GM18858 (cell line): ENCODE measurements around the gene IL17RE.
"Not testable (repeated sequence)": the region's sequence is repeated elsewhere in the genome, so short reads cannot be mapped to it uniquely, and the experiment has no call there.

Experiments
- ATAC-seq: cut with Tn5 transposase; IDR thresholded peaks from one replicate; pipeline ENCODE4 v1.9.1; 2021; ENCODE audit not compliant: unreplicated experiment

The IL17RE gene

DNA sequence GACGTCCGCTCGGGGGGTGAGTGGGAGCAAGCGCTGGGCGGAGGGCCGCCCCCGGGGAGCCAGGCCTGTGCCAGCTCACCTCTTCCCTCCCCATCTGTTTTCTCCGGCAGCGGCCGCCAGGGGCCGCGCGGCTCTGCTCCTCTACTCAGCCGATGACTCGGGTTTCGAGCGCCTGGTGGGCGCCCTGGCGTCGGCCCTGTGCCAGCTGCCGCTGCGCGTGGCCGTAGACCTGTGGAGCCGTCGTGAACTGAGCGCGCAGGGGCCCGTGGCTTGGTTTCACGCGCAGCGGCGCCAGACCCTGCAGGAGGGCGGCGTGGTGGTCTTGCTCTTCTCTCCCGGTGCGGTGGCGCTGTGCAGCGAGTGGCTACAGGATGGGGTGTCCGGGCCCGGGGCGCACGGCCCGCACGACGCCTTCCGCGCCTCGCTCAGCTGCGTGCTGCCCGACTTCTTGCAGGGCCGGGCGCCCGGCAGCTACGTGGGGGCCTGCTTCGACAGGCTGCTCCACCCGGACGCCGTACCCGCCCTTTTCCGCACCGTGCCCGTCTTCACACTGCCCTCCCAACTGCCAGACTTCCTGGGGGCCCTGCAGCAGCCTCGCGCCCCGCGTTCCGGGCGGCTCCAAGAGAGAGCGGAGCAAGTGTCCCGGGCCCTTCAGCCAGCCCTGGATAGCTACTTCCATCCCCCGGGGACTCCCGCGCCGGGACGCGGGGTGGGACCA is 30.4 kb downstream of the IL17RE start:
- ATAC-seq = peak; percentile 56

DNA sequence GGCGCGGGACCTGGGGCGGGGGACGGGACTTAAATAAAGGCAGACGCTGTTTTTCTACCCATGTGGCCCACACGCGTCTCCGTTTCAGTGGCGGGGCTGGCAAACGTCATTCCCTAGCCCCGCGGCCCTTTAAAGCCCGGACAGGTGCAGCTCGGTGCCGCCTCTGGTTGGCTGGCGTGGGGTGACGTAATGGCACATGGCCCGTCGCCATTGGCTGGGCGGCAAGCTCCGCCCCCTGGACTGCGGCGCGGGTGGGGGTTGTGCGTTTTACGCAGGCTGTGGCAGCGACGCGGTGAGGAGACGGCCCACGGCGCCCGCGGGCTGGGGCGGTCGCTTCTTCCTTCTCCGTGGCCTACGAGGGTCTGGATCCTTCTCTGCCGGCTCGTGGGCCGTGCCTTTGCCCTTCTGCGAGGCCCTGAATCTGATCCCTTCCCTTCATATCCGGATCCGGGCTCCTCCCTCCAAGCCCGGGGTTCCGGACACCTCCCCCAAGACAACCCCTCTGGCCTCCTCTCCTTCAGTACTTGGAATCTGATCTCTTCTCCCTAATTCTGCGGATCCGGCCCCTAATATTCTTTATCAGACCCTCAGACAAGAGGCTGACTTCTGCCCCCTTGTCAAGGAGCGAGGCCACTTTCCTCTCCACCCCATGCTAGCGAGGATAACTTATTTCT is 31.1 kb downstream of the IL17RE start, which contains the start of gene CRELD1:
TSS of gene CRELD1 (plus strand) at position 274 of the 674 bp plus-strand sequence. CDS start 605 bp downstream, outside the sequence.
- ATAC-seq = peak; percentile 80

DNA sequence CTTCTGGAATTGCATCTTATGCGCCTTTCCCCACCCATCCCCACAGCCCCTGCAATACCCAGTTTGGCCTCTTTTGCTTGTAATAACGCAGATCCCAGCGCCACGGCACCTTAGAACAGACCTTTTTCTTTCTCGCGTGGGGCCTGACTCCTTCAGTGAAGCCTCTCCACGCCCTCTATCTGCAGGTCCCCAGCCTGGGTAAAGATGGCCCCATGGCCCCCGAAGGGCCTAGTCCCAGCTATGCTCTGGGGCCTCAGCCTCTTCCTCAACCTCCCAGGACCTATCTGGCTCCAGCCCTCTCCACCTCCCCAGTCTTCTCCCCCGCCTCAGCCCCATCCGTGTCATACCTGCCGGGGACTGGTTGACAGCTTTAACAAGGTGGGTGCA is 31.6 kb downstream of the IL17RE start:
- ATAC-seq = no peak

- ATAC-seq = no peak
These were observed 32.3 kb downstream of the IL17RE start for GRCh38 chr3:9934993-9935392.

DNA sequence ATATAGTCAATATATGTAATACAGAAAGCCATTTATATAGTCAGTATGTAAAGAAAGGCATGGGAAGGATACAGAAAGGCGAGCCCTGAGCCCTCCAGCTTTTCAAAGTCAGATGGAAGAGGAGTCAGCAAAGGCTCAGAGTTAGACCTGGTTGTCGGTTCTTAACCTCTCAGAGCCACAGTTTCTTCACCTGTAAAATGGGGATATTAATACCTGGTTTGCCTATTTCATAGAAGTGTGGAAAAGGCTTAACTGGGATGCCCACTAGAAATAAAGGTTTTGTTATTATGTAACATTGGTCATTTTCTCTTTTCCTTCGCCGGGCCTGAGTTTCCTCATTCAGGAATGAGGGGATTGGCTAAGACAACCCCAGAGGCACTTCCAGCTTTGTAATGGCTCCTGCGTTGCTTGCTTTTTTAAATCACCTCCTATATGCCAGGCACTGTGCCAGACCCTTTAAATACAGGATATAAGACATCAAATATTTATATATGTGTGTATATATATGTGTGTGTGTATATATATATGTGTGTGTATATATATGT is 33.4 kb downstream of the IL17RE start:
- ATAC-seq = no peak

DNA sequence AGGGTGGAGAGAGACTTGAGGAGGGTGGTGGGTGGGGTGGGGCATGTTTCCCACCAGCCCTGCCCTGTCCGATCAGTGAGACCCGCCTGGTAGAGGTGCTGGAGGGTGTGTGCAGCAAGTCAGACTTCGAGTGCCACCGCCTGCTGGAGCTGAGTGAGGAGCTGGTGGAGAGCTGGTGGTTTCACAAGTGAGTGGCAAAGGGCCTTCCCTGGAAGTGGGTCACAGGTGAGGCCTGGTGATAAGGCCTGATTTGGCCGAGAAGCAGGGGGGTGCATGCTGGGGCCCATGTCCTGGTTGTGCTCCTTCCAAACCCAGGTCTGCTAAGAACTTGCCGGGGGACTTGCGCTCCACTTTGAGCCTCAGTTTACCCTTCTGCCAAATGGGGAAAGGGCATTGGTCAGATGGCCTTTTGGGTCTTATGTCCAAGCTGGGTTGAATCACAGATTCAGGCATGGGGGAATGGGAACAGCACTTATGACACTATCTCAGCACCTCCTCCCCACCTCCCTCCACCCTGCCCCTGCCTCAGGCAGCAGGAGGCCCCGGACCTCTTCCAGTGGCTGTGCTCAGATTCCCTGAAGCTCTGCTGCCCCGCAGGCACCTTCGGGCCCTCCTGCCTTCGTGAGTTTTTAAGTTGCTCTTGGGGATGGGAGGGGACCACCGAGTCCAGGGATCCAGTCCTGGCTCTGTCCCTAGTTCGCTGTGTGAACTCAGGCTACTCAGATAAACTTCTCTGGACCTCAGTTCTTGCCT is 35.0 kb downstream of the IL17RE start:
- no peak for ATAC-seq

DNA sequence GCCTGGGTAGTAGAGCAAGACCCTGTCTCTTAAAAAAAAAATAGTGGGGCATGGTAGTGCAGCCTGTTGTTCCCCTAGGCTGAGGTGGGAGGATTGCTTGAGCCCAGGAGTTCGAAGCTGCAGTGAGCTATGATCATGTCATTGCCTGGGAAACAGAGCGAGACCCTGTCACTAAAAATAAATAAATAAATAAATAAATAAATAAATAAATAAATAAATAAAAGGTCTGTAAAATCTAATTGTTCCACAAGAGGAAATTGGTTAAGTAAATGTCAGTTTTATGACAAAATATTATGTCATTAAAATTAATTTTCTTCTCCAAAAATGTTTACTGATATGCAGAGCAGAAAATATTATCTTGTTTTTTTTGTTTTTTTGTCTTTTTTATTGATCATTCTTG is 36.3 kb downstream of the IL17RE start:
- no peak for ATAC-seq

DNA sequence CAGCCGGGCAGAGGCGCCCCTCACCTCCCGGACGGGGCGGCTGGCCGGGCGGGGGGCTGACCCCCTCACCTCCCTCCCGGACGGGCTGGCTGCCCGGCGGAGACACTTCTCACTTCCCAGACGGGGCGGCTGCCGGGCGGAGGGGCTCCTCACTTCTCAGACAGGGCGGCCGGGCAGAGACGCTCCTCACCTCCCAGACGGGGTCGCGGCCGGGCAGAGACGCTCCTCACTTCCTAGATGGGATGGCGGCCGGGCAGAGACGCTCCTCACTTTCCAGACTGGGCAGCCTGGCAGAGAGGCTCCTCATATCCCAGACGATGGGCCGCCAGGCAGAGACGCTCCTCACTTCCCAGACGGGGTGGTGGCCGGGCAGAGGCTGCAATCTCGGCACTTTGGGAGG is 37.3 kb downstream of the IL17RE start:
- not testable (repeated sequence) for ATAC-seq

GRCh38 chr3:9940746-9941145 is 38.1 kb downstream of the IL17RE start:
- ATAC-seq = no peak

- ATAC-seq = no peak
These were observed 39.5 kb downstream of the IL17RE start for GRCh38 chr3:9942164-9942563.

DNA sequence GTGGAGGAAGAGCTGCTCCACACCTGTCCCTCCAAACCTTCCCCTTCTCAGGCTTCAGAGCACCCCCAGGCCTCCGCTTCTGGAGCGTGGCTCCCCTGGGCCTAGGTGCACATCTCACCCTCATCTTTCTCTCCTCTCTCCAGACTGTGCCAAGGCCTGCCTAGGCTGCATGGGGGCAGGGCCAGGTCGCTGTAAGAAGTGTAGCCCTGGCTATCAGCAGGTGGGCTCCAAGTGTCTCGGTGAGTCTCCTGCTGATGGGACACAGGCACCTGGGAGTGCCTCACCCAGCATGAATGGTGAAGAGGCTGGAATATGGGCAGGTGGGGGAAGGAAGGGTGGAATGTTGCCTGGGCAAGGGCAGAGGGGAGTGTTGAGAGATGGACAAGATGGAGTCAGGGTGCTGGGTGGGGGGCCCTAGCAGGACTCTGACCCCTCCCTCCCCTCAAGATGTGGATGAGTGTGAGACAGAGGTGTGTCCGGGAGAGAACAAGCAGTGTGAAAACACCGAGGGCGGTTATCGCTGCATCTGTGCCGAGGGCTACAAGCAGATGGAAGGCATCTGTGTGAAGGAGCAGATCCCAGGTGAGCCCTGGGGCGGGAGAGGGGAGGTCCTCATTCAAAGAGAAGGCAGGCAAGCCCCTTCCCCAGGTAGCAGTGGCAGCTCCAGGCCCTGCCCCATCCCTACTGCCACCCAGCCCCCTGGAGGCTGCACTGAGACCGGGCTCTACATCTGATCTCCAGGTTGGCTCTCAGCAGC is 40.5 kb downstream of the IL17RE start:
- no peak for ATAC-seq

- ATAC-seq = no peak
These were observed 41.6 kb downstream of the IL17RE start for GRCh38 chr3:9944271-9944670.

DNA sequence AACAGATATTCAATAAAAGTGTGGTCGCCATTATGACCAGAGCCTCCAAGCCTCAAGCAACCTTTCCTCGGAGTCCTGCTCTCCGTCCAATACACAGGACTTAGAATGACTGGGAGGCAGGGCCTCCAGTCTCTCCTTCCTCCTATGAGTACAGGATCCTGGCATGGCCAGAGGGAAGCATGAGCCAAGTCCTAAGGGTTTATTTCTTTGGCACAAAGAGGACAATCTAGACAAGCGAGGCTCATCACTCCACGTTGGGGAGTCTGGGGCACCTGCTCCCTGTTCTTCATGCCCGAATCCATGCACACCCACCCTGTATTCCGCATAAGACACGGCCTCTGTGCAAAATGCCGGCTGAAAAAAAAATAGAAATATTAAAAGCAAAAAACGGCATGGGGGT is 42.7 kb downstream of the IL17RE start:
- ATAC-seq = no peak

DNA sequence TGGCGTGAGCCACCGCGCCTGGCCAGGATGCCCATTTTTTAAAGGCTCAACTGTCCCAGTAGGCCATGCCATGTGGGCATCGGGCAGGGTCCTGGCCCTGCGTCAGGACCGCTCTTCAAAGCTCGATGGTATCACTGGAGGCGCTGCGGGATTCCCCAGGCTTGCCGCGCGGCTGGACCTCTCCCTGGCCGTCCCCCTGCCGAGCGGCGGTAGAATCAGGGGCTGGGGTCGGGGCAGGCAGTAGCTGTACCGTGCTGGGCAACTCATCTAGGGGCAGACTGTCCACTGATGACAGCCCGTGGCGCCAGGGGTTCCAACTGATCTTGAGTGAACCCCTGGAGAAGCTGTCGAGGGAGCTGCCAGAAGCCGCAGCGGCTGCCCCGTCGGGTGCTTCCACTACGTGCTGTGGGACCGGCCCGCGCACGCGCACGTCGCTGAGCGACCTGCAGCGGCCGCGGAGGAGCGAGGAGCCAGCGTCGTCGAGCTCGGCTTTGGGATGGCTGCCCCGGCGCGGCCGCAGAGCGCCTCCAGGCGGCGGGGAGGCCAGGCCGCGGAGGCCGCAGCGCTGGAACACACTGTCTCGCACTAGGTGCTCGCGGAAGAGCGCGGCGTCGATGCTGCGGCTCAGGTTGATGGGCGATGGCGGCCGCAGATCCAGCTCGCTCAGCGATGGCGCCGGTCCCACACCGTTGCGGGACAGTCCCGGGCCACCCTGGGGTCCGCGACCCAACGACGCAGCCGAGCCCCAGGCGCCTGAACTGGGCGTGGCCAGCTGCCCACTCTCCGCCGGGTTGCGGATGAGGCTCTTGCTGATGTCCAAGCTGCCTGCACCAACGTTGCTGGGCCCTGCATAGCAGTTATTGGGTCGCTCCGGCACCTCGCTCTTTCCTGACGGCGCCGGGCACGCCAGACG is 43.7 kb downstream of the IL17RE start:
- no peak for ATAC-seq

DNA sequence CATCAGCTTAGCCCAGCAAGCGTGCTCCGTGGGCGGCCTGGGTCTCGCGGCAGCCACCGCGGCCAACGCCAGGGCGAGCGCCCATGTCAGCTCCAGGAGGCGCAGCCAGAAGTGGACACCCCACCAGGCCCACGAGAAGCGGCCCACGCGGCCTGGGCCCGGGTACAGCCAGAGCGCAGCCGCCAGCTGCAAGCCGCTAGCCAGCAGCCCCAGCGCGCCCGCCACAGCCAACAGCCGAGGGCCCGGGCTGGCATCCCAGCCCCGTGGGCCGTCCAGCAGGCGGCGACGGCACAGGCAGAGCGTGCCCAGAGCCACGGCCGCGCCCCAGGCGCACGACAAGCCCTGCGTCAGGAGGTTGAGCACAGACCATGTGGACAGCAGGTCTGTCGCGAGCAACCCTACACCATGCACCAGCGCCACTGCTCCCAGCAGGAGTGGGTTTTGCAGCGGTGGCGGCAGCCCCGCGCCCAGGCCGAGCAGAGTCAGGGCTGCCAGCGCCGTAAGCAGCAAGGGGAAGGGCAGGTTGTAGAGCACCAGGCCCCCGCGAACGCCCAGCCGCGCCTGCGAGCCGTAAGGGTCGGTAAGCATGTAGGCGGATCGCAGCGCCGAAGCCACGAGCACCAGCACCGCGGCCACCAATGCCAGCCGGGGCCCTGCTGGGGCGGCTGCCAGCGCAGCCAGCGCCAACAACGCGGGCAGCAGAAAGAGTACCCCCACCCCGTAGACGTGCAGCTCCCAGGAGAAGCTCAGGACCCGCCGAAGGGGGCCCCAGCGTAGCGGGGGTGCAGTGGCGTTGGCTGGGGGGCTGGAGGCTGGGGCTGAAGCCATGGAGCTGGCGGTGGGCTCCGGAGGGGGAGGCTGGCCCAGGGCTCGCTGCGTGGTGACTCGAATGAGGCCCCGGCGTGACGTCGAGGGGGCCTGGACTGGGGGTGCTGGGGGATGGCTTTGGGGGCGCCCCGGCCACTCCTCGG is 44.7 kb downstream of the IL17RE start:
- no peak for ATAC-seq

- ATAC-seq = no peak
These were observed 45.9 kb downstream of the IL17RE start for GRCh38 chr3:9948586-9948985.

DNA sequence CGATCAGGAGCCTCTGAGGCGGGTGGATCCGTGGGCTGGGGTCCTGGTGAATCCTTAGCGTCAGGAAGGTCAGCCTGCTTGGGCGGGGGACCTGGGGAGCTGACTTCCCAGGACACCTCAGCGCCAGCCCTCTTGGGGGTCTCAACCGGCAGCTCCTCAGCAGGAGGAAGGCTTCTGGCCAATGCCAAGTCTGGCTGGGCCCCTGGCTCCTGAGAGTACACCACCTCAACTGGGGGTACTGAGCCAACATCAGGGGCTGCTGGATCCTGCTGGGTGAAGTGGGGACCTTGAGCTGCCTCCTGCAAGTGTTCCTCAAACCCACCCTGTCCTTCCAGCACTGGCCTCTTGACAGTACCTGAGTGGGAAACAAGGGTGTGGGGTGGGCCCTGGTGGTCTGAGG is 46.5 kb downstream of the IL17RE start:
- ATAC-seq = no peak

DNA sequence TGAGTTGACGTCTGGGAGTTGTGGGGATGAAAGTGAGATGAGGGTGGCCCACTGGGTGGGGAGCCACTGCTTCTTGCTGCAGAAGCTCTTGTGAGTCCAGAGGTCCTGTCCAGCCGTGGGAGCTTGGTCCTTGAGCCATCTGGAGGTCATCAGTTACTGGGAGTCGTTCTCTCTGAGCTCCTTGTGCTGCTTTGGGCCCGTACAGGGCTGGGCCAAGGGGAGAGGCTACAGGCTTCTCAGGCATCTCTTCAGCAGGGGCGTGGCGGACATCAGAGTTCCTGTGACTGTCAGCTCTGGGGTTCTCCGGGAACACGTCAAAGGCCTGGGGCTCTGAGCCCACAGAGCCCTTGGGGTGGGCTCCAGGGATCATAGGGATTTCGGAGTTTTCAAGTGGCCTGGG is 47.0 kb downstream of the IL17RE start:
- no peak for ATAC-seq

DNA sequence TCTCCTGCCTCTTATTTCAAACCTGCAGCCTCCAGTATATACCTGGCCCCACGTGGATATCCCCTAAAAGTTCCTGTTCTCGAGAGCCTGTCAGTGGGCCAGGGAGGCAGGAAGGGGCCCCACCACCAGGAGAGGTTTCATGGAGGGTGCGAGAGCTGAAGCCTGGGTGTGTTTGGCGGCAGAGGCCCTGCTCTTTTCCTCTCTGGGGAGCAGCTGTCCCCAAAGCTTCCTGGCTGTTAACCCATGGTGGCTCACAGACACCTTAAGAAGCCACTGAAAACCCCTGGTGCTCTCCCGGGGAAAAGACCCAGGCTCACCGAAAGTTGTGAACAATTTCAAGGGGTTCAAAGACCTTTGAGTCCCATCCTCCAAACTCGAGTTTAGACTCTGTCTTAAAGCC is 48.5 kb downstream of the IL17RE start:
- ATAC-seq = no peak
